Activated naive CD8-positive, alpha-beta T cell treated with anti-CD3 and anti-CD28 coated beads, Interleukin-2, amount 50 U/mL, for 16 hours (primary cell): Measurements from ENCODE around the gene MAD2L1BP.
A peak's percentile ranks its signal among the peaks of the same experiment; 100 is the strongest.
"Not testable (repeated sequence)": the region's sequence is repeated elsewhere in the genome, so short reads cannot be mapped to it uniquely, and the experiment has no call there.

Experiments used
- DNase-seq: peaks from one replicate; pipeline ENCODE4 v3.0.0-alpha.2; 2020; ENCODE audit warnings: low read depth, low spot score

The MAD2L1BP gene

GRCh38 chr6:43625393-43625992 lies 10.1 kb upstream of the MAD2L1BP start:
- no peak for DNase-seq

- DNase-seq: no peak
Measured at GRCh38 chr6:43627008-43627825, 8.4 kb upstream of the MAD2L1BP start.

GRCh38 chr6:43628393-43629103 lies 7.1 kb upstream of the MAD2L1BP start:
- peak; percentile 17 for DNase-seq

- peak; percentile 89 for DNase-seq
Measured at GRCh38 chr6:43629104-43629504, 6.5 kb upstream of the MAD2L1BP start, which contains the start of gene GTPBP2. Gene GTPBP2 (minus strand): TSS chr6:43629264. CDS start chr6:43629162, 102 bp downstream.

- peak; percentile 71 for DNase-seq
Measured at GRCh38 chr6:43629505-43630300, 5.9 kb upstream of the MAD2L1BP start.

GRCh38 chr6:43630980-43631619 lies 4.5 kb upstream of the MAD2L1BP start:
- no peak for DNase-seq

GRCh38 chr6:43633002-43633401 lies 2.6 kb upstream of the MAD2L1BP start:
- not testable (repeated sequence) for DNase-seq

- DNase-seq: no peak
Measured at GRCh38 chr6:43634702-43635303, 837 bp upstream of the MAD2L1BP start.

GRCh38 chr6:43636308-43636659 lies 644 bp downstream of the MAD2L1BP start:
- no peak for DNase-seq

GRCh38 chr6:43639984-43640800 lies 4.6 kb downstream of the MAD2L1BP start:
- DNase-seq: no peak

- peak; percentile 30 for DNase-seq
Measured at GRCh38 chr6:43644940-43645612, 9.4 kb downstream of the MAD2L1BP start, which contains the start of gene RSPH9. Gene RSPH9 (plus strand): TSS chr6:43645036. CDS start chr6:43645099, 63 bp downstream.

- no peak for DNase-seq
Measured at GRCh38 chr6:43645613-43645964, 9.9 kb downstream of the MAD2L1BP start.

- no peak for DNase-seq
Measured at GRCh38 chr6:43647613-43648012, 12.0 kb downstream of the MAD2L1BP start.

- no peak for DNase-seq
Measured at GRCh38 chr6:43648248-43648647, 12.6 kb downstream of the MAD2L1BP start.

- DNase-seq: not testable (repeated sequence)
Measured at GRCh38 chr6:43652822-43653221, 17.2 kb downstream of the MAD2L1BP start.

- DNase-seq: no peak
Measured at GRCh38 chr6:43657221-43657802, 21.7 kb downstream of the MAD2L1BP start.

GRCh38 chr6:43658161-43658560 lies 22.5 kb downstream of the MAD2L1BP start:
- no peak for DNase-seq

GRCh38 chr6:43662948-43663347 lies 27.3 kb downstream of the MAD2L1BP start:
- DNase-seq: not testable (repeated sequence)

GRCh38 chr6:43665376-43665775 lies 29.7 kb downstream of the MAD2L1BP start:
- DNase-seq: no peak
